Bronchial epithelial cell (primary cell): ENCODE results near the gene MUC4. TPM values are rescaled to one million over a fixed set of nuclear protein-coding genes. Genes with fewer than 3 reads are reported as not detected.

ENCODE experiments used
- DNase-seq: peaks from one replicate; pipeline ENCODE4 v3.0.0-alpha.2; 2010; ENCODE audit warnings: low read depth
- FAIRE-seq: peaks from 2 replicates; lab custom pipeline; 2011; peaks lifted over from hg19 to GRCh38; lab: Jason Lieb, UNC
- H3K27me3 ChIP-seq: 2 replicates; pipeline ENCODE4 v1.5.1; 2011; ENCODE audit warnings: low read length; ENCODE audit not compliant: control insufficient read depth, insufficient read depth
- H3K36me3 ChIP-seq: 2 replicates; pipeline ENCODE4 v1.5.1; 2011; ENCODE audit warnings: low read length; ENCODE audit not compliant: control insufficient read depth, insufficient read depth
- H3K4me3 ChIP-seq: 2 replicates; pipeline ENCODE4 v1.5.1; 2011; ENCODE audit warnings: mild to moderate bottlenecking, low read depth, low read length, control low read depth
- total RNA-seq: library from RNA; depleted of rRNA; stranded (reverse); fragments of >200 nt; gene quantifications from 2 replicates; pipeline ENCODE4 v1.2.1, GENCODE V29; 2014
- TF ChIP-seq, protein P1 (sequence below): IDR thresholded peaks from 2 replicates; pipeline ENCODE4 v1.5.1; 2011; ENCODE audit warnings: mild to moderate bottlenecking, moderate library complexity, low read length, control low read depth, inconsistent platforms; ENCODE audit not compliant: insufficient read depth, severe bottlenecking

Gene MUC4
- total RNA-seq, 1 donor from 2014 or later: 0.26 TPM

GRCh38 chr3:195709676-195710085, 102.0 kb downstream of the MUC4 start:
- H3K4me3 ChIP-seq: no peak overlapping the region
- H3K27me3 ChIP-seq: peaks cover 4% of the 10 kb centered on the region
- DNase-seq (no peak), FAIRE-seq (no peak)
- H3K36me3 ChIP-seq: no peaks in the 10 kb centered on the region
- TF ChIP-seq, protein P1, sequence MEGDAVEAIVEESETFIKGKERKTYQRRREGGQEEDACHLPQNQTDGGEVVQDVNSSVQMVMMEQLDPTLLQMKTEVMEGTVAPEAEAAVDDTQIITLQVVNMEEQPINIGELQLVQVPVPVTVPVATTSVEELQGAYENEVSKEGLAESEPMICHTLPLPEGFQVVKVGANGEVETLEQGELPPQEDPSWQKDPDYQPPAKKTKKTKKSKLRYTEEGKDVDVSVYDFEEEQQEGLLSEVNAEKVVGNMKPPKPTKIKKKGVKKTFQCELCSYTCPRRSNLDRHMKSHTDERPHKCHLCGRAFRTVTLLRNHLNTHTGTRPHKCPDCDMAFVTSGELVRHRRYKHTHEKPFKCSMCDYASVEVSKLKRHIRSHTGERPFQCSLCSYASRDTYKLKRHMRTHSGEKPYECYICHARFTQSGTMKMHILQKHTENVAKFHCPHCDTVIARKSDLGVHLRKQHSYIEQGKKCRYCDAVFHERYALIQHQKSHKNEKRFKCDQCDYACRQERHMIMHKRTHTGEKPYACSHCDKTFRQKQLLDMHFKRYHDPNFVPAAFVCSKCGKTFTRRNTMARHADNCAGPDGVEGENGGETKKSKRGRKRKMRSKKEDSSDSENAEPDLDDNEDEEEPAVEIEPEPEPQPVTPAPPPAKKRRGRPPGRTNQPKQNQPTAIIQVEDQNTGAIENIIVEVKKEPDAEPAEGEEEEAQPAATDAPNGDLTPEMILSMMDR: no peak

GRCh38 chr3:195708626-195709481, 102.9 kb downstream of the MUC4 start:
- DNase-seq: no peak
- H3K36me3 ChIP-seq: no peaks in the 10 kb centered on the region
- TF ChIP-seq, protein P1: no peak
- no peak for FAIRE-seq
- peaks cover 1% of the 10 kb centered on the region for H3K27me3 ChIP-seq
- no peak overlapping the region for H3K4me3 ChIP-seq

DNA sequence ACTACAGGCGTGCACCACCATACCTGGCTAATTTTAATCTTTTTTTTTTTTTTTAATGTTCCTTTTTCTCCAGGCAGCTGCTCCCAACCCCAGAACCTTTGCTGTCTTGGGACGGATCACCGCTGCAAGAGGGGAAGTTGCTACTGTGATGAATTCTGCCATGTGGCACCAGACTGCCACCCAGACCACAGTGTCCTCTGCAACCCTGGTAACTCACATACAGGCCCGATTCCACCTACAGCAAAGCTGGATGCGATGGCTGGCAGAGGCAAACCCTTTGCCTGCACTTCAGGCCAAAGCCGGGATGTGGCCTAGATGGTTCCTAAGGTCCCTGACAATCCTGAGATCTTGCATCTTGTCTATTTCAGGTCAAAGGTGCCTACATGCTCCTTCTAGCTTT, 103.7 kb downstream of the MUC4 start:
- no peak for FAIRE-seq
- Histone ChIP-seq H3K4me3 (no peak overlapping the region), H3K27me3 (peaks cover 1% of the 10 kb centered on the region), H3K36me3 (no peaks in the 10 kb centered on the region)
- DNase-seq: no peak
- TF ChIP-seq, protein P1: no peak

DNA sequence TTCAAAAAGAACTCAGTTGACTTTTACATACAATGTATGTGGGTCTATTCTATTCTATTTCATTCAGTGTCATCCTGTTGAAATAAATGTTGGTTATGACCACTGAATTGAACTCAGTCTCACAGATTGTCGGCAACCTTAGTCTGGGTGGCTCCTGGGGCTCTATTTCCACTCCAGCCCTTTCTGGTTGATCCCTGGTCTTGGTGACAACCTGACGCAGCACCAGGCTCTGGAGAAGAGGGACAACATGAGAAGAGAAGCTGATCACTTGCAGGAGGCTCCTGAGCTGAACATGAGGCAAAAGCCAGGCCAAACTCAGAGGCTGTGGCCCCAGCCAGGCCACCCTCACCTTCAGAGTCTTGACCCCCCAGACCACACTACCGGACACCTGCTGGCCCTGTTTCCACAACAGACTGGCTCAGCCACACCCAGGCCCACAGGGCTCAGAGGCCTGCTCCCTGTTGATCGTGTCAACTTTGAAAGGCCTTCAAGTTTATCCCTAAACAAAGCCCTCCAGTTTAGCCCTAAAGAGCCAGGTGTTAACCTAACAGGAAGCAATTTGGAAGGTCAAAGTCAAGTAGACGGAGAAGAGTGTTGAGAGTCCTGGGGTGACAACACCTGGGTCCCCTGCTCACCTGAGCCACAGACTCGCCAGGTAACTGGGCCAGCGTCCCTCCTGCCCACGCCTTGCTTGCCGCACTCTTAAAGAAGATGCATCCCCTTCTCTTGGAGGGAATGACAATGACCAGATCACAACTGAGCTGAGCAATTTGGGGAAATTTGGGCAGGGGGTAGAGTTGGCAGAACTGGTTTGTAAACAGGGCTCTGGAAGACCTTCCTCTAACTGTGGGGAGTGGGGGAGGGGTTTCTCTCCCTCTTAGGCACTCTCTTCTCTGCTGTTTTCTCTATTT, 106.4 kb downstream of the MUC4 start:
- H3K27me3 ChIP-seq: no peaks in the 10 kb centered on the region
- H3K4me3 ChIP-seq: no peak overlapping the region
- TF ChIP-seq, protein P1: no peak
- no peak for FAIRE-seq
- H3K36me3 ChIP-seq: no peaks in the 10 kb centered on the region
- DNase-seq: no peak

DNA sequence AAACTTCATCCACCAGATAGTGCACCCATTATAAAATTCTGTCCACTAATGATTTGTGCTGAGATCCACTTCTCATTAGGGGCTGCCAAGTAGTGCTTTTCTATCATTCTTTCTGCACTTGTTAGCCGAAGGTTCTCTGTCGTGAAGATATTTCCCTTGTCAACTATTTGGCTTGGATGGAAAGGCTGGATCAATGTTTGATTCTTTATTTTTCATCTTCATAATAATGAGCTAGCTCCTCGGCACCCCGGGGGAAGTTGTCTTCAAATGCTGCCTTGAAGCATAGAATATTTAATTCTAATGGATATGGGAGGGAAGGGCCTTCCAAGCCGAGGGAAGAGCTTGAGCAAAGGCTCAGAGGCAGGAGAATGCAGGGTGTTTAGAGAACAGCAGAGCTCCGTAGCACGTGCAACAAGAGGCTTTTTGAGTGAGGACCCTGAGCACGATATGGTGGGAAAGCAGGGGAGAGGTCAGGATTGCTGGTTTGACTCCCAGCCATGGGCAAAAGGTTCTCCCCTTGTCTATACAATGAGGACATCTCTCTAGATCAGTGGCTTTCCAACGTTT, 107.2 kb downstream of the MUC4 start:
- Histone ChIP-seq H3K36me3 (no peaks in the 10 kb centered on the region), H3K27me3 (no peaks in the 10 kb centered on the region), H3K4me3 (no peak overlapping the region)
- TF ChIP-seq, protein P1: no peak
- DNase-seq (no peak), FAIRE-seq (no peak)
